ENCODE measurements around the gene ZNF384. TPM values are rescaled to one million over a fixed set of nuclear protein-coding genes. Genes with fewer than 3 reads are reported as not detected.

Gene ZNF384
- total and polyA plus RNA-seq, 7 donors, result 22.7 to 40.3 (median 28.8) TPM

DNA sequence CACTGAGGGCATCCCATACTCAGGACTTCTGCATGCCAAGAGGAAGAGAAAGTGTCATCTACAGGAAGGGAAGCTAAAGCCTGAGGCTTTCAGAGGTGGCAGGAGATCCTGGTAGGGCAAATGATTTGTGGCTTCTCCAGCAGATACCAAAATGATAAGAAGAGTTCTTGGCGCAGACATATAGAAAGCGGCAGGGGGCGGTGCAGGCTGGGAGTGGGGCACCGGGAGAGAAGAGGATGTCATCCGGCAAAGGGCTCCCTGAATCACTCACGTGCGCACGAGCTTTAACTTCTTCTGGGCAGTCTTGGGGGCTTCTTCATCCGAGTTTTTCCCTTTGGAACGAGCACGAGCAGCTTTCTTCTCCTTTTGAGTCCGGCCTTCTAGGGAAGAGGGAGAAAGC is 36.8 kb downstream of the ZNF384 start:
- intact Hi-C loops (cut with DNase I), result no loop called here
- DNase-seq, result no peak
- peaks cover 13 to 82% (median 40%) of the 10 kb centered on the region in 4 donors for H3K36me3 ChIP-seq

DNA sequence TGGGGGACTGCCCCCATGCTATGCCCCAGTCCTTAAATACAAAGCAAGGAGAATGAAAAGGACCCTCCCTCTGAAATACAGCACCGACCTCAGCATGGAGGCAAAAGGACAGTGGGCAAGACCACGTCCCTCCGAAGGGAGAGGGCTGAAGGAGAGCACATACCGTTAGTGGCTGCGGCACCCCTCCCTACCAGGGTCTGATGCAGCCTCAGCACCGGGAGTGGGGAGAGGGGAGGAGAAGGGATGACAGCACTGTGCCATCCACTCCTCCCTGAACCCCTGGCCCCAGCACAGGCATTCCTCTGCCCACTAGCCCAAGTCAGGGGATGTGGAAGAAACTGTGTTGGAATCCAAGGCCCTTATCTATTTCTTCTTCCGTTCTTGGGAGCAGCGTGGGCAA is 38.3 kb downstream of the ZNF384 start:
- intact Hi-C loops (cut with DNase I), result no loop called here
- DNase-seq, result no peak
- no peaks in the 10 kb centered on the region for H3K27me3 ChIP-seq
- 91 to 92% methylated on average over 8 of the region's 8 CpGs for WGBS, 2 donors
- no peaks in the 10 kb centered on the region for H3K9me3 ChIP-seq
- TF ChIP-seq POLR2A (IDR thresholded peaks at IDR 0.05) (no peak), POLR2AphosphoS5 (IDR thresholded peaks at IDR 0.05) (no peak), EP300 (IDR thresholded peaks at IDR 0.05) (no peak)
- TF ChIP-seq, protein P1, sequence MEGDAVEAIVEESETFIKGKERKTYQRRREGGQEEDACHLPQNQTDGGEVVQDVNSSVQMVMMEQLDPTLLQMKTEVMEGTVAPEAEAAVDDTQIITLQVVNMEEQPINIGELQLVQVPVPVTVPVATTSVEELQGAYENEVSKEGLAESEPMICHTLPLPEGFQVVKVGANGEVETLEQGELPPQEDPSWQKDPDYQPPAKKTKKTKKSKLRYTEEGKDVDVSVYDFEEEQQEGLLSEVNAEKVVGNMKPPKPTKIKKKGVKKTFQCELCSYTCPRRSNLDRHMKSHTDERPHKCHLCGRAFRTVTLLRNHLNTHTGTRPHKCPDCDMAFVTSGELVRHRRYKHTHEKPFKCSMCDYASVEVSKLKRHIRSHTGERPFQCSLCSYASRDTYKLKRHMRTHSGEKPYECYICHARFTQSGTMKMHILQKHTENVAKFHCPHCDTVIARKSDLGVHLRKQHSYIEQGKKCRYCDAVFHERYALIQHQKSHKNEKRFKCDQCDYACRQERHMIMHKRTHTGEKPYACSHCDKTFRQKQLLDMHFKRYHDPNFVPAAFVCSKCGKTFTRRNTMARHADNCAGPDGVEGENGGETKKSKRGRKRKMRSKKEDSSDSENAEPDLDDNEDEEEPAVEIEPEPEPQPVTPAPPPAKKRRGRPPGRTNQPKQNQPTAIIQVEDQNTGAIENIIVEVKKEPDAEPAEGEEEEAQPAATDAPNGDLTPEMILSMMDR (IDR thresholded peaks at IDR 0.05), result no peak
- peaks cover 0 to 14% (median 3%) of the 10 kb centered on the region in 4 donors for H3K4me1 ChIP-seq
- H3K4me3 ChIP-seq, result no peak overlapping the region
- no peak overlapping the region for H3K27ac ChIP-seq
- peaks cover 13 to 66% (median 32%) of the 10 kb centered on the region in 4 donors for H3K36me3 ChIP-seq

More for the DNA sequence above, 36.8 kb downstream of the ZNF384 start:
- H3K9me3 ChIP-seq, result no peaks in the 10 kb centered on the region
- H3K27ac ChIP-seq, result no peak overlapping the region
- WGBS, 2 donors, result 93 to 95% methylated on average over 12 of the region's 12 CpGs
- H3K4me3 ChIP-seq, result no peak overlapping the region
- TF ChIP-seq POLR2AphosphoS5 (IDR thresholded peaks at IDR 0.05) (no peak), POLR2A (IDR thresholded peaks at IDR 0.05) (no peak), EP300 (IDR thresholded peaks at IDR 0.05) (no peak)
- TF ChIP-seq, protein P1 (IDR thresholded peaks at IDR 0.05), result no peak
- H3K27me3 ChIP-seq, result no peaks in the 10 kb centered on the region
- H3K4me1 ChIP-seq, result peaks cover 0 to 5% (median 0%) of the 10 kb centered on the region in 4 donors

DNA sequence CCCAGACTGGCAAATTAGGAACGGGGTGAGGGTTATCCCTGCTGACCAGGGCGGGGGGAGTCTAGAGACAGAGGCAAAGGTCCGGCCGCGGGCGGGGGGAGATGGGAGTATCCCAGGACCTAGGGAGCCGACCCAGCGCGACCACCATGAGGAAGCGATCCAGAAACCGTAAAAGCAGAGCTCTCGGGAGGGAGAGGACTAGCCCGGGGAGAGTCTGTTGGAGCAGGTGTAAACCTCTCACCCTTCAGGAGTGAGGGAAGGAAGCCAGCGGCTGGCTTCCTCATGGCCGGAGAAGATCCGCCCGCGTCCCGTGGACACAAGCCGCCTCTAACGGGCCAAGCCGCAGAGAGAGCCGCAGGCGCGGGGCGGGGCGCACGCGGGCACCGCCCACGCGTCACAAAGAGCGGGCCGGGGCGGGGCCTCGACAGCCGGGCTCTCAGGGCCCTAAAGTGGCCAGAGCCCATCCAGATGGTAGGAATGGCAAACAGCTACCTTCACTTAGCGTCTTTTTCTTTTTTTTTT is 42.0 kb downstream of the ZNF384 start, which contains the start of gene ACRBP:
Gene ACRBP (minus strand): TSS at position 350 of the 522 bp plus-strand sequence. CDS start 66 bp downstream, at position 284.
- DNase-seq, result peak; percentile 91
- Histone ChIP-seq H3K36me3 (peaks cover 7 to 32% (median 18%) of the 10 kb centered on the region in 4 donors), H3K4me3 (peak within 1 kb of the TSS; percentile 38 to 63 (median 54)), H3K4me1 (peaks cover 0 to 14% (median 3%) of the 10 kb centered on the region in 4 donors), H3K27ac (peak within 1 kb of the TSS; percentile 50 to 74 (median 67)), H3K9me3 (no peaks in the 10 kb centered on the region), H3K27me3 (no peaks in the 10 kb centered on the region)
- intact Hi-C loops (cut with DNase I), result loop anchor here (2.0 kb wide), 1 partner anchor 28 kb away; no protein-coding TSS in a partner anchor
- WGBS, 2 donors, result 3 to 6% methylated on average over 38 of the region's 38 CpGs
- peak; percentile 51 to 73 (median 67) for TF ChIP-seq POLR2AphosphoS5 (IDR thresholded peaks at IDR 0.05)
- TF ChIP-seq, protein P1 (IDR thresholded peaks at IDR 0.05), result no peak
- no peak for TF ChIP-seq EP300 (IDR thresholded peaks at IDR 0.05)
- no peak for TF ChIP-seq POLR2A (IDR thresholded peaks at IDR 0.05)

DNA sequence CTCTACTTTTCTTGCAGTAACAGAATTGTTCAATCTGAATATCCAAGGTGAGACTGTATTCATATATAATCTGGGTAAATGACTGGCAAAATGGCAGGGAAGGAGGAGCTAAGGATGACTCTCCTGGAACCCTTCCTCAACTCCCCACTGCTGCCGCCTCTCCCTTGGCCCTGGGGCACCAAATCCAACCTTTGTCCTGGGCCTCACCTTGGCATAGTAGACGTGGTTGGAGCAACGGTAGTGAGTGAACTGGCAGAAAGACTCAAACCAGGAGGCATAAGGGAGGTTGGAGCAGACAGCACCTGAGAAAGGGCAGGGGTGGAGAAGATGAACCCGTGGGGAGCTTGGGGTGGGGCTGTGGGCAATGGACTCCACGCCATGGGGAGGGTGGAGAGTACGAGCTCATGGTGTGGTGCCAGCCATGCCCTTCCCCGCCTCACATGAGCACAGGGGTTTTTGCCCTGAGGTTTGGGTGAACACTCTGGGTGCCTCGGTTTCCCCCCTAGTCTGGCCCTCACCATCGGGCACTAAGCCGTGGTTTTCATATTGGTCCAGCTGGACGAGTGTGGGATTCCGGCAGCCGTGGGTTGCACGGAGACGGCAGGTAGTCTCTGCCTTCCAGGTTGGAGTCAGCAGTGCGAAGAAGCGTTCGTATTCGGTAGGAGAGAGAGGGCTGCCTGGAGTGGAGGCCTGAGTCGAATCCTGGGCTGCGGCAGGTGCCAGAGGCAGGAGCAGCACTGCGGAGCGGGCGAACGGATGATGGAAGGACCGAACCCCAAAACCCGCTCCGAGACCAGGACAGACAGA is 42.7 kb downstream of the ZNF384 start:
- peaks cover 0 to 14% (median 3%) of the 10 kb centered on the region in 4 donors for H3K4me1 ChIP-seq
- peak; percentile 70 for DNase-seq
- peaks cover 7 to 26% (median 14%) of the 10 kb centered on the region in 4 donors for H3K36me3 ChIP-seq
- TF ChIP-seq, protein P1 (IDR thresholded peaks at IDR 0.05), result no peak
- TF ChIP-seq POLR2AphosphoS5 (IDR thresholded peaks at IDR 0.05) (no peak), POLR2A (IDR thresholded peaks at IDR 0.05) (no peak), EP300 (IDR thresholded peaks at IDR 0.05) (no peak)
- H3K27ac ChIP-seq, result peak overlapping the region; percentile 50 to 74 (median 67)
- WGBS, 2 donors, result 62 to 66% methylated on average over 28 of the region's 28 CpGs
- H3K4me3 ChIP-seq, result peak overlapping the region; percentile 38 to 63 (median 54)
- H3K9me3 ChIP-seq, result no peaks in the 10 kb centered on the region
- no peaks in the 10 kb centered on the region for H3K27me3 ChIP-seq
- intact Hi-C loops (cut with DNase I), result loop anchor here (2.0 kb wide), 1 partner anchor 28 kb away; no protein-coding TSS in a partner anchor

Measured in sigmoid colon (tissue), 7 donors.